ENCODE measurements around the gene CHTF18.

GRCh38 chr16:746637-747036 lies 41.8 kb upstream of the CHTF18 start:
- no peak for TF ChIP-seq CTCF (conservative IDR thresholded peaks at IDR 0.05; ENCODE audit: low read depth in 2 of 2)
- TF ChIP-seq POLR2AphosphoS5 (IDR thresholded peaks at IDR 0.05; ENCODE audit: low read depth): no peak
- TF ChIP-seq CREB1 (CRISPR knock-in tag; IDR thresholded peaks at IDR 0.05; ENCODE audit: low read depth): no peak
- no peak for TF ChIP-seq EZH2phosphoT487 (IDR thresholded peaks at IDR 0.05; ENCODE audit: unreplicated experiment)
